AG04449 (cell line): ENCODE results near the gene EWSR1.

Experiments
- CTCF ChIA-PET: fragments of 350-600 bp; formaldehyde crosslinking; extraction: SDS; loops from one replicate; lab custom pipeline; 2021; ENCODE audit warnings: antibody characterized with exemption; lab: Yijun Ruan, JAX
- POLR2A ChIA-PET: fragments of 400-600, 350-600 bp; formaldehyde crosslinking; extraction: SDS; loops from one replicate; lab custom pipeline; 2020; ENCODE audit warnings: antibody characterized with exemption, inconsistent platforms; lab: Yijun Ruan, JAX
- DNase-seq: peaks from one replicate; pipeline ENCODE4 v3.0.0-alpha.2; 2010; ENCODE audit warnings: low read depth, low spot score
- H3K4me3 ChIP-seq: 2 replicates; pipeline ENCODE4 v1.5.1; 2011; ENCODE audit warnings: low read depth, mild to moderate bottlenecking, control low read depth, low read length
- TF ChIP-seq, protein P1 (sequence below): IDR thresholded peaks from one replicate; pipeline ENCODE4 v1.5.1; 2011; ENCODE audit warnings: mild to moderate bottlenecking, moderate library complexity, low read length, control low read depth, inconsistent platforms; ENCODE audit not compliant: insufficient read depth; ENCODE audit errors: missing control alignments

Gene EWSR1

DNA sequence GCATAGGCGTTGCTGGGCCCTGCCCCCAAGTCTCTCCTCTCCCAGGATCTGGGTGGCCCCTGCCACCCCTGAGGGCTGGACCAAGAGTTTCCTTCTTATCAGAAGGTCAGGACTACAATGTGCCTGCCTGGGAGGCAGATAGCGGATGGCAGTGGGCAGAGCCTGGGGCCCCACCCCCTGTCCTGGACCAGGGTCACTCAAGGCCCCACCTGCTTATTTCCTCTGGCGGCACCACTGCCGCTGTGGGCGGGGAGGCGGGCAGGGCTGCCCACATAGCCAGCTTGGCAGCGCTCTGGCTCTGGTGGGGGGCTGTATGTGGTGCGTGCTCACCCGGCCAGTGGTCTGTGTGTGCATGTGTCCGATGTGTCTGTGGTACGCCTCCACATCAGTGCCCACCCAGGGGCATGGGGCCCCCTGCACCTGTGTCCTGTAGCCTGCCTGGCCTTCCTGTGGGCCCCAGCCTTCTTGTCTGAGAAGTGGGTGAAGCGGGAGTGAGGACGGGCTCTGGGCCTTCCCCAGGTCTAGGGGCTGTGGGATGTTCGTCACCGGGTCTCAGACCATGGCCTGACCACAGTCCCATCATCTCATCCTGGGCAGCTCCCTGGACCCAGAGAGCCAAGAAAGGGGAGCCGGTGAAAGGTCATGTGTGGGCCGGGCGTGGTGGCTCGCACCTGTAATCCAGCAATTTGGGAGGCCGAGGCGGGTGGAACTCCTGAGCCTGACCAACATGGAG lies 41.4 kb downstream of the EWSR1 start:
- TF ChIP-seq, protein P1, sequence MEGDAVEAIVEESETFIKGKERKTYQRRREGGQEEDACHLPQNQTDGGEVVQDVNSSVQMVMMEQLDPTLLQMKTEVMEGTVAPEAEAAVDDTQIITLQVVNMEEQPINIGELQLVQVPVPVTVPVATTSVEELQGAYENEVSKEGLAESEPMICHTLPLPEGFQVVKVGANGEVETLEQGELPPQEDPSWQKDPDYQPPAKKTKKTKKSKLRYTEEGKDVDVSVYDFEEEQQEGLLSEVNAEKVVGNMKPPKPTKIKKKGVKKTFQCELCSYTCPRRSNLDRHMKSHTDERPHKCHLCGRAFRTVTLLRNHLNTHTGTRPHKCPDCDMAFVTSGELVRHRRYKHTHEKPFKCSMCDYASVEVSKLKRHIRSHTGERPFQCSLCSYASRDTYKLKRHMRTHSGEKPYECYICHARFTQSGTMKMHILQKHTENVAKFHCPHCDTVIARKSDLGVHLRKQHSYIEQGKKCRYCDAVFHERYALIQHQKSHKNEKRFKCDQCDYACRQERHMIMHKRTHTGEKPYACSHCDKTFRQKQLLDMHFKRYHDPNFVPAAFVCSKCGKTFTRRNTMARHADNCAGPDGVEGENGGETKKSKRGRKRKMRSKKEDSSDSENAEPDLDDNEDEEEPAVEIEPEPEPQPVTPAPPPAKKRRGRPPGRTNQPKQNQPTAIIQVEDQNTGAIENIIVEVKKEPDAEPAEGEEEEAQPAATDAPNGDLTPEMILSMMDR = no peak
- no peak for DNase-seq
- no peak overlapping the region for H3K4me3 ChIP-seq
- ChIA-PET CTCF (no interaction called here), POLR2A (no interaction called here)

DNA sequence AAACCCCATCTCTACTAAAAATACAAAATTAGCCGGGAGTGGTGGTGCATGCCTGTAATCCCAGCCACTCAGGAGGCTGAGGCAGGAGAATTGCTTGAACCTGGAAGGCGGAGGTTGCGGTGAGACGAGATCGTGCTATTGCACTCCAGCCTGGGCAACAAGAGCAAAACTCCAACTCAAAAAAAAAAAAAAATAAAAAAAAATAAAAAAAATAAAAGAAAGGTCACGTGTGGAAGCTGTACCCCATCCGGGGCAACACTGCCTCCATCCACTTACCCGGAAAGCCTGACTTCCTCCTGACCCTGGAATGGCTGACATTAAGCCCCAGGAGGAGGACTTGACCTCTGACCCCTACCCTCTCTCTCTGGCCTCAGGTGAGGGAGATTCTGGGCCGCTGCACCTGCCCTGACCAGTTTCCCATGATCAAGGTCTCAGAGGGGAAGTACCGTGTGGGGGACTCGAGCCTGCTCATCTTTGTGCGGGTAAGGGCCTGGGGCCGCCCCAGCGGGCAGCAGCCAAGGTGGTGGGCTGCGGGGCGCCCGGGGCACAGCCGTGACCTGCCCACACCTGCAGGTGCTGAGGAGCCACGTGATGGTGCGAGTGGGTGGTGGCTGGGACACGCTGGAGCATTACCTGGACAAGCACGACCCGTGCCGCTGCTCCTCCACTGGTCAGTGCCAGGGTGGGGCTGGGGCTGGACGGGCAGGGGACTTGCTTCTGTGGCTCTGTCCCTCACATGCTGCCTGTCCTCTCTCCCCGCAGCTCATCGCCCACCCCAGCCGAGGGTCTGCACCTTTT lies 42.2 kb downstream of the EWSR1 start:
- H3K4me3 ChIP-seq = no peak overlapping the region
- POLR2A ChIA-PET = no interaction called here
- DNase-seq = no peak
- CTCF ChIA-PET = interaction anchor here (0.8 to 1.3 kb wide), 2 partner anchors 30 to 49 kb away, joined by 3 to 5 read pairs; no protein-coding TSS in a partner anchor
- TF ChIP-seq, protein P1 = no peak

DNA sequence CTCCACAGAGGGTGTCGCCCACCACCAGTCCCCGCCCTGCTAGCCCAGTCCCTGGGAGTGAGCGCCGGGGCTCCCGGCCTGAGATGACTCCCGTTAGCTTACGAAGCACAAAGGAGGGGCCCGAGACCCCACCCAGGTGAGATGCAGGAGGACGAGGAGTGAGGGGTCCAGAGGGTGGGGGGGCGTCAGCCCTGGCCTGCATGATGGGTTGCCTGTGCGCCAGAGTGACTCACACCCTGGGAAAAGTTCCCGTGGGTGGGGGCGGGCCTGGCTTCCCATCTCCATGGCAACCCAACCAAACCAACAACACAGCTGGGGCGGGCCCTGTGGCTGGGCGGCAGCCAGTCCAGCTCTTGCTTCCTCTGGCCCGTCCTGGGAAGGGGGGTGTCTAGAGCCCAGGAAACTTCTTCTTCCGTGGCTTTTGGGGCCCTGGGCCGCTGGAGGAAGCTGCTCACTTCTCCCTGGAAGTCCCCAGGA lies 42.8 kb downstream of the EWSR1 start:
- H3K4me3 ChIP-seq = no peak overlapping the region
- DNase-seq = peak; percentile 75
- POLR2A ChIA-PET = no interaction called here
- TF ChIP-seq, protein P1 = no peak
- CTCF ChIA-PET = interaction anchor here (0.8 to 1.3 kb wide), 2 partner anchors 30 to 48 kb away, joined by 3 to 5 read pairs; no protein-coding TSS in a partner anchor

DNA sequence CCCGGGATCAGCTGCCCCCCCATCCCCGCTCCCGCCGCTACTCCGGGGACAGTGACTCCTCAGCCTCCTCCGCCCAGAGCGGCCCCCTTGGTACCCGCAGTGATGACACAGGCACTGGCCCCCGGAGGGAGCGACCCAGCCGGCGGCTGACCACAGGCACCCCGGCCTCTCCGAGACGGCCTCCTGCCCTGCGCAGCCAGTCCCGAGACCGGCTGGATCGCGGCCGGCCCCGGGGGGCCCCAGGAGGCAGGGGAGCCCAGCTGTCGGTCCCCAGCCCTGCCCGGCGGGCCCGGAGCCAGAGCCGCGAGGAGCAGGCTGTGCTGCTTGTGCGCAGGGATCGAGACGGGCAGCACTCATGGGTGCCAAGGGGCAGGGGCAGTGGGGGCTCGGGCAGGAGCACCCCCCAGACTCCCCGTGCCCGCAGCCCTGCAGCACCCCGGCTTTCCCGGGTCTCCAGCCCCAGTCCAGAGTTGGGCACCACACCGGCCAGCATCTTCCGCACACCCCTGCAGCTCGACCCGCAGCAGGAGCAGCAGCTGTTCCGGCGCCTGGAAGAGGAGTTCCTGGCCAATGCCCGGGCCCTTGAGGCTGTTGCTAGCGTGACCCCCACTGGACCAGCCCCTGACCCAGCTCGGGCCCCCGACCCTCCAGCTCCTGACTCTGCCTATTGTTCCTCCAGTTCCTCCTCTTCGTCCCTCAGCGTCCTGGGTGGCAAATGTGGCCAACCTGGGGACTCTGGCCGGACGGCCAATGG lies 43.6 kb downstream of the EWSR1 start:
- POLR2A ChIA-PET = no interaction called here
- no peak overlapping the region for H3K4me3 ChIP-seq
- DNase-seq = no peak
- CTCF ChIA-PET = interaction anchor here (1.3 to 3.4 kb wide), 3 partner anchors 14 to 48 kb away, joined by 5 to 13 read pairs (median 7); no protein-coding TSS in a partner anchor
- TF ChIP-seq, protein P1 = no peak

DNA sequence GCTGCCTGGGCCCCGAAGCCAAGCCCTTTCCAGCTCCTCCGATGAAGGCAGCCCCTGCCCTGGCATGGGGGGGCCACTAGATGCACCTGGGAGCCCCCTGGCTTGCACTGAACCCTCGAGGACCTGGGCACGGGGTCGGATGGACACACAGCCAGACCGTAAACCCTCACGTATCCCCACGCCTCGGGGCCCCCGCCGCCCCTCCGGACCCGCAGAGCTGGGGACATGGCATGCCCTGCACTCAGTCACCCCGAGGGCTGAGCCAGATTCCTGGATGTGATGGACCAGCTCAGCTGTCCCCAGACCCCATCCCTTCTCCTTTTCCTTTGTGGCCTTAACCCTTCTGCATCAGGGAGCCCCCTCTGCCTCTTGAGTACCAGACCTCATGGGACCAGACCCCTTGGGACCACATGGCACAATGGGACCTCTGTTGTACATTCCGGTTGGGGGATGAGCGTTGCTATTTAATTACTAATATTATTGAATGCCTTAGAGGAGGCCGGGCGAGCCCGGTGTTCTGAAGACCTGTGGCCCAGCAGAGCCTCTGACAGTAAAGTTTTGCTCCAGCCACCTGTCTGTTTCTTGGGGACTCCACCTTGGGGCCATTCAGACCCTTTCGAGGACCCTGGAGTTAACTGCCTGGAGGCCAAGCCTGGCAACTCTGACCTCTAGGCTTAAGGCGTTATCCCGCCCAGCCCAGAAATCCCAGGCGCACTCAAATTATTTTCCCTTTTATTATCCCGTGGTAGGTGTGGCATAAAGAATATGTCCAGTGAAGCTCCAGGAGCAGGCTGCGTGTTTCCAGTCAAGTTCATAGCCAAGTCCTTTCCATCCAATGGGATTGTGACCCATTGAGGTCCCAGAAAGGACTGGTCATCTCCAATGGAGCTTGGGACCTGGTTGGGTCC lies 44.4 kb downstream of the EWSR1 start:
- TF ChIP-seq, protein P1 = no peak
- DNase-seq = no peak
- no peak overlapping the region for H3K4me3 ChIP-seq
- POLR2A ChIA-PET = interaction anchor here (0.7 kb wide), 1 partner anchor 47 kb away, joined by 3 read pairs; no protein-coding TSS in a partner anchor
- CTCF ChIA-PET = interaction anchor here (0.7 to 3.4 kb wide), 9 partner anchors 9 to 73 kb away, joined by 3 to 13 read pairs (median 5); no protein-coding TSS in a partner anchor
